ENCODE measurements around the gene UPK3A. TPM values are rescaled to one million over a fixed set of nuclear protein-coding genes. Genes with fewer than 3 reads are reported as not detected.

The UPK3A gene
- total RNA-seq, 1 donor from 2014 or later = not detected

DNA sequence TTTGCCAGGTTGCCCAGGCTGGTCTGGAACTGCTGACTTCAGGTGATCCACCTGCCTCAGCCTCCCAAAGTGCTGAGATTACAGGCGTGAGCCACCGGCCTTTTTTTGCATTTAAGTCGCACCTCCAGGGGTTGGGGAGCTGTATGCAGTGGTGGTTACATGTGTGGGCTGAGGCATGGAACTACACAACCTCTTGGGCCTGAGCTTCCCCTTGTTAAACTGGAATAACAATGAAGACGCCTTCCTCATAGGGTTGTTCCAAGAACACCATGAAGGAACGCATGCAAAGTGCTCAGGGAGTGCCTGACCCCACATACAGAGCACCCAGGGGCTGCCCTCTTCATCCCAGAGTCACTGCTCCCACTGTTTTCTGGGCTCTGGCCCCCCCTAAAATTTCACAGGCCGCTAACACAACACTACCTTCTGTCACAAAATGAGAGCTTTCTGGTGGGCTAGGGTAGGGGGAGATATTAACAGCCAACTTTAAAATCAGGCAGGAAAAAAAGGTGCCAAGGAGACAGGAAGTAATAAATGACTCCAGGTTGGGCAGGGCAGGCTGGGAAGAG is 23.7 kb downstream of the UPK3A start:
- Mint-ChIP-seq H3K27ac (ENCODE audit: unreplicated experiment) (no peak overlapping the region), H3K27me3 (ENCODE audit: low read depth) (peaks cover 6% of the 10 kb centered on the region), H3K9me3 (no peaks in the 10 kb centered on the region), H3K36me3 (ENCODE audit: low read depth) (no peaks in the 10 kb centered on the region), H3K4me1 (peaks cover 30% of the 10 kb centered on the region), H3K4me3 (peak overlapping the region; percentile 78)
- DNase-seq (ENCODE audit: low read depth, low spot score) = no peak
- TF ChIP-seq, protein P1, sequence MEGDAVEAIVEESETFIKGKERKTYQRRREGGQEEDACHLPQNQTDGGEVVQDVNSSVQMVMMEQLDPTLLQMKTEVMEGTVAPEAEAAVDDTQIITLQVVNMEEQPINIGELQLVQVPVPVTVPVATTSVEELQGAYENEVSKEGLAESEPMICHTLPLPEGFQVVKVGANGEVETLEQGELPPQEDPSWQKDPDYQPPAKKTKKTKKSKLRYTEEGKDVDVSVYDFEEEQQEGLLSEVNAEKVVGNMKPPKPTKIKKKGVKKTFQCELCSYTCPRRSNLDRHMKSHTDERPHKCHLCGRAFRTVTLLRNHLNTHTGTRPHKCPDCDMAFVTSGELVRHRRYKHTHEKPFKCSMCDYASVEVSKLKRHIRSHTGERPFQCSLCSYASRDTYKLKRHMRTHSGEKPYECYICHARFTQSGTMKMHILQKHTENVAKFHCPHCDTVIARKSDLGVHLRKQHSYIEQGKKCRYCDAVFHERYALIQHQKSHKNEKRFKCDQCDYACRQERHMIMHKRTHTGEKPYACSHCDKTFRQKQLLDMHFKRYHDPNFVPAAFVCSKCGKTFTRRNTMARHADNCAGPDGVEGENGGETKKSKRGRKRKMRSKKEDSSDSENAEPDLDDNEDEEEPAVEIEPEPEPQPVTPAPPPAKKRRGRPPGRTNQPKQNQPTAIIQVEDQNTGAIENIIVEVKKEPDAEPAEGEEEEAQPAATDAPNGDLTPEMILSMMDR (conservative IDR thresholded peaks at IDR 0.05) = no peak

DNA sequence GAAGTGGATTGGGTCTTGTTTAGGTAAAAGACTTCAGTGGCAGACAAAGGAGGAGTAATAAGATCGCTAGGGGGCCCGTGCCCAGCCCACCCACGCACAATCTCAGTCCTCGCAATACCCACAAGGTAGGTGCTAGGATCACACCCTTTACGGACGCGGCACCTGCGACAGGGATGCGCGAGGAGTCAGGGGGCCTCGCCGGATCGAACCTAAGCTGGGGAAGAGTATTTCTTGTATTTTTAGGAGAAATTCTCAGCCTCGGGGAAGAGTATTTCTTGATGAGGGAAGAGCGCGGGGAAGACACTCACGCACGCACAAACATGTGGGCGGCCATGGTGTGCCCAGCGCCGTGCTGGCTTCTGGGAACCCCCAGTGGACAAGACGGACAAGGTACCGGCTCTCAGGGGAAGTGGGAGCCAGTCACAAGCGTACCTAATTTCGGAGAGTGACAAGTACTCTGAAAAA is 24.2 kb downstream of the UPK3A start:
- Mint-ChIP-seq H3K4me1 (peaks cover 32% of the 10 kb centered on the region), H3K9me3 (no peaks in the 10 kb centered on the region), H3K4me3 (peak overlapping the region; percentile 78), H3K27me3 (ENCODE audit: low read depth) (peaks cover 6% of the 10 kb centered on the region), H3K36me3 (ENCODE audit: low read depth) (no peaks in the 10 kb centered on the region), H3K27ac (ENCODE audit: unreplicated experiment) (peak overlapping the region; percentile 92)
- DNase-seq (ENCODE audit: low read depth, low spot score) = no peak
- TF ChIP-seq, protein P1 (conservative IDR thresholded peaks at IDR 0.05) = no peak

DNA sequence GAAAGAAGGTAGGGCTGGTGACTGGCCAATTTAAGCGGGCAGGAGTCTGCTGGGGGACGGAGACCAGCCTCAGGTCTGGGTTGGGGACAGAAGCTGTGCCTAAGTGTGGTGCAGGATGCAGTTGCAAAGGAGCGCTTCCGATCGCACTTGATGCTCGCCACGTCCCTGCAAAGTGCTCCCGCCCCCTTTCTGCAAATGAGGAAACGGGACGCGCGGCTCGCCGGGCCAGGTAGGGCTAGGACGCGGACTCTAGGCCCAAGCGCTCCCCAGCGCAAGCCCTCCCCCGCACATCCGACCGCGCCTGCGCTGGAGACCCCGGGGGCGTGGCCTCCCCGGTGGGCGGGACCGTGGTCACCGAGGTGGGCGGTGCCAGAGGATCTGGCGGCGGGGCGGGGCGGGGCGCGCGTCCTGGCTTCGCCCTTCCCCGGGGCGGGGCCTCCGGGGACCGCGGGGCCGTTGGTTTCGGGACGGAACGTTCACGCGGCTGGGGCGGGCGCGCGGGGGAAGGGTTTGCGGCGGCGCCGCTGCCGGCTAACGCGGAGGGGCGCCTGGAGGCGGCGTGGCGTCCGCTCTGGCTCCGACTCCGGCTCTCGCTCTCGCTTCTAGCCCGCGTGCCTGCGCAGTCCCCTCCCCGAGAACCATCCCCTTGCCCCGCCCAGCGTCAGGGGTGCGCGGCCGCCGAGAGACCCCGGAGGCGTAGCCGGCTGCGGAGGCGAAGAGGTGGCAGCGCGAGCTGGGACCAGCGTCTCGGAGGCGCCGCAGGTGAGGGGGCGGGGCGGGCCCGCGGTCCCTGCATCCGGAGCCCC is 24.9 kb downstream of the UPK3A start, which contains the start of gene FAM118A:
Gene FAM118A, plus strand, starts transcription at position 513 of the 806 bp plus-strand sequence. CDS start 12,446 bp downstream, outside the sequence.
- peak within 1 kb of the TSS; percentile 92 for H3K27ac Mint-ChIP-seq (ENCODE audit: unreplicated experiment)
- H3K4me1 Mint-ChIP-seq = peaks cover 32% of the 10 kb centered on the region
- peak within 1 kb of the TSS; percentile 81 for H3K4me3 Mint-ChIP-seq
- TF ChIP-seq, protein P1 (conservative IDR thresholded peaks at IDR 0.05) = no peak
- H3K9me3 Mint-ChIP-seq = no peaks in the 10 kb centered on the region
- H3K27me3 Mint-ChIP-seq (ENCODE audit: low read depth) = peaks cover 6% of the 10 kb centered on the region
- peak; percentile 99 for DNase-seq (ENCODE audit: low read depth, low spot score)
- no peaks in the 10 kb centered on the region for H3K36me3 Mint-ChIP-seq (ENCODE audit: low read depth)

DNA sequence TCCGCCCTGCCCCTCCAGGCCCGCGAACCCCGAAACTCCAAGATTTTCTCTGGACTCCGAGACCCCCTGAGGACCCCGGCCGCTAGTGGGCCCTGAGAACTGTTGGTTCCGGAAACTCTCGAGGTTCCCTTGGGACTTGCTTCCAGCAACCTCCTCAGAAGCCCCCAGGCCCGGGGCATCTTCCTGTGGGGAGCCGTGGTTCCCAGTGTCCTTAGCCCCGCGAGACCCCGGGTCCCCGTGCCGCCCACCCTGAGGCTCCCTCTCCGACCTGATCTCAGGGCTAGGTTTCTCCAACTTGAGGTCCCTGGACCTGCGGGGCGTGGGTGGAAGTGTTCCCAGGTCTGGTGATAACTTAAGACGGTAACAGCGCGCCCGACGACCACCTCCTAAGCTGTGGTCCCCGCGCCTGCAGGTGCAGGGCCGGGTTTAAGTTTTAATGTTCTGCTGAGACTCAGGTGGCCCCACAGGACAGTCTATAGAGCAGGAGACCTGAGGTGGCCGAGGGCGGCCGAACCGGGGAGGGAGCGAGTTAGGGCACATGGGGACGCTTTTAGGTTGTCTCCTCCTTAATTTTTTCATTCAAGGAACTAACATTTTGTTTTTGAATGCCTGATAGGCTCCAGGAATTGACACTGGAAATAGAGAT is 25.7 kb downstream of the UPK3A start:
- no peaks in the 10 kb centered on the region for H3K9me3 Mint-ChIP-seq
- peak overlapping the region; percentile 35 for H3K27ac Mint-ChIP-seq (ENCODE audit: unreplicated experiment)
- no peak for DNase-seq (ENCODE audit: low read depth, low spot score)
- TF ChIP-seq, protein P1 (conservative IDR thresholded peaks at IDR 0.05) = no peak
- H3K27me3 Mint-ChIP-seq (ENCODE audit: low read depth) = peaks cover 6% of the 10 kb centered on the region
- peaks cover 32% of the 10 kb centered on the region for H3K4me1 Mint-ChIP-seq
- no peaks in the 10 kb centered on the region for H3K36me3 Mint-ChIP-seq (ENCODE audit: low read depth)
- H3K4me3 Mint-ChIP-seq = peak overlapping the region; percentile 81

DNA sequence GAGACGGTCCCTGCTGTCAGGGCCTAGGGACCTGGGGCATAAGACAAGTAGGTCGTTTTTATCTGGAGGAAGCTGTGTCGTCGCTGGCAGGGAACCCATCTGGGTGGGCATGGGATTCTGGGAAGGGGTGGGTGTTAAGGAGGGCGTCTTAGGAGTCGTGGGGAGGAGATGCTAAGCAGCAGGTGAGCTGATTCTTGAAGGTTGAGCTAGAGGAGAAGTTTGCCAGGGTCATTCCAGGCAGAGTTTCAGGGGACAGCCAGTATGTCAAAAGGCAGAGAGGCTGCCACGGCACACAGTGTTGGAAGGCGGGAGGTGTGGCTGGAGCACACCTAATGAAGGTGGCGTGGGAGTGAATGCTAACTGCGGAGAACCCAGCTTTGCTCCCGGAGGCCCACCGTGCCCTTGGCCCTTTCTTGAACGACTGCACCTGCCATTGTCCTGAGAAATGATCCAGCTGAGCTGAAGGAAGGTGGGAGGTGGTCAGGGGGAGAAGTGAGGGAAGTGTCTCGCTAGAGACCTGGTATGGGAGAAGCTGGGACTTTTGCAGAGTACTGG is 26.3 kb downstream of the UPK3A start:
- no peaks in the 10 kb centered on the region for H3K9me3 Mint-ChIP-seq
- H3K27ac Mint-ChIP-seq (ENCODE audit: unreplicated experiment) = peak overlapping the region; percentile 24
- peak overlapping the region; percentile 81 for H3K4me3 Mint-ChIP-seq
- peaks cover 6% of the 10 kb centered on the region for H3K27me3 Mint-ChIP-seq (ENCODE audit: low read depth)
- no peaks in the 10 kb centered on the region for H3K36me3 Mint-ChIP-seq (ENCODE audit: low read depth)
- TF ChIP-seq, protein P1 (conservative IDR thresholded peaks at IDR 0.05) = no peak
- peaks cover 29% of the 10 kb centered on the region for H3K4me1 Mint-ChIP-seq
- DNase-seq (ENCODE audit: low read depth, low spot score) = no peak

All from neural crest cell (in vitro differentiated cells).